Suprapubic skin (tissue), 4 donors: Measurements from ENCODE around the gene IL4R.

Experiments
- EP300 ChIP-seq: sonication (generic); formaldehyde crosslinking; IDR thresholded peaks from one replicate; pipeline ENCODE4 v1.6.1; 2017; ENCODE audit warnings: antibody characterized with exemption
- POLR2A ChIP-seq, 2 donors: fragments of 450-650 bp; IDR thresholded peaks; one replicate each; pipeline ENCODE4 v1.6.1; 2017; ENCODE audit warnings: antibody characterized with exemption in 2 of 2, mild to moderate bottlenecking in 2 of 2, moderate library complexity in 2 of 2
- POLR2AphosphoS5 ChIP-seq, 3 donors: sonication (generic); formaldehyde crosslinking; IDR thresholded peaks; one replicate each; pipeline ENCODE4 v1.6.1; 2017; ENCODE audit warnings: antibody characterized with exemption in 3 of 3
- TF ChIP-seq, protein P1 (sequence below), 2 donors: fragments of 200-600 bp in 1 of 2; fragments of 450-650 bp in 1 of 2; sonication (generic) in 1 of 2; IDR thresholded peaks; one replicate each; pipeline ENCODE4 v1.5.1; 2016 to 2019; ENCODE audit warnings: antibody characterized with exemption in 2 of 2, mild to moderate bottlenecking in 1 of 2, moderate library complexity in 1 of 2

DNA sequence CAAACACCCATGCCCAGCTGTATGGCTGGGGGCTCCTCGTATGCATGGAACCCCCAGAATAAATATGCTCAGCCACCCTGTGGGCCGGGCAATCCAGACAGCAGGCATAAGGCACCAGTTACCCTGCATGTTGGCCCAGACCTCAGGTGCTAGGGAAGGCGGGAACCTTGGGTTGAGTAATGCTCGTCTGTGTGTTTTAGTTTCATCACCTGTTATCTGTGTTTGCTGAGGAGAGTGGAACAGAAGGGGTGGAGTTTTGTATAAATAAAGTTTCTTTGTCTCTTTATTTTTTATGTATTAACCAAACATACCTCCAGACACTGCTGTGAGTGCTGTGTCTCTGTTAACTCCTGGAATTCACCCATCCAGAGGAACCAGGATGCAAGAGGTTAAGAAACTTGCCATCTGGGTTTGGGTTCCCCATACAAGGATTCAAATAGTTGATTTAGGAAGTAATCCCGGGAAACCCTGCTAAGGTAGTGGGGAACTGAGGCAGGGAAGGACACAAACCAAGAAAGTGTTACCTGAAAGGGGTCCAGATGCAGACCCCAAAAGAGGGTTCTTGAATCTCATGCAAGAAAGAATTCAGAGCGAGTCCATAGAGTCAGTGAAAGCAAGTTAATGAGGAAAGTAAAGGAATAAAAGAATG, 50.8 kb downstream of the IL4R start:
- TF ChIP-seq, protein P1, sequence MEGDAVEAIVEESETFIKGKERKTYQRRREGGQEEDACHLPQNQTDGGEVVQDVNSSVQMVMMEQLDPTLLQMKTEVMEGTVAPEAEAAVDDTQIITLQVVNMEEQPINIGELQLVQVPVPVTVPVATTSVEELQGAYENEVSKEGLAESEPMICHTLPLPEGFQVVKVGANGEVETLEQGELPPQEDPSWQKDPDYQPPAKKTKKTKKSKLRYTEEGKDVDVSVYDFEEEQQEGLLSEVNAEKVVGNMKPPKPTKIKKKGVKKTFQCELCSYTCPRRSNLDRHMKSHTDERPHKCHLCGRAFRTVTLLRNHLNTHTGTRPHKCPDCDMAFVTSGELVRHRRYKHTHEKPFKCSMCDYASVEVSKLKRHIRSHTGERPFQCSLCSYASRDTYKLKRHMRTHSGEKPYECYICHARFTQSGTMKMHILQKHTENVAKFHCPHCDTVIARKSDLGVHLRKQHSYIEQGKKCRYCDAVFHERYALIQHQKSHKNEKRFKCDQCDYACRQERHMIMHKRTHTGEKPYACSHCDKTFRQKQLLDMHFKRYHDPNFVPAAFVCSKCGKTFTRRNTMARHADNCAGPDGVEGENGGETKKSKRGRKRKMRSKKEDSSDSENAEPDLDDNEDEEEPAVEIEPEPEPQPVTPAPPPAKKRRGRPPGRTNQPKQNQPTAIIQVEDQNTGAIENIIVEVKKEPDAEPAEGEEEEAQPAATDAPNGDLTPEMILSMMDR (IDR thresholded peaks at IDR 0.05): no peak
- TF ChIP-seq EP300 (no peak), POLR2A (IDR thresholded peaks at IDR 0.05) (no peak), POLR2AphosphoS5 (IDR thresholded peaks at IDR 0.05) (no peak)
